NB4 (cell line): Measurements from ENCODE around the gene ENTR1.

Source experiments
- CTCF ChIP-seq: IDR thresholded peaks from one replicate; pipeline ENCODE4 v1.5.1; 2012; ENCODE audit warnings: low read depth, low read length
- MAX ChIP-seq: IDR thresholded peaks from 2 replicates; pipeline ENCODE4 v1.6.1; 2011; ENCODE audit warnings: low read depth, low read length
- MYC ChIP-seq: IDR thresholded peaks from 2 replicates; pipeline ENCODE4 v1.6.1; 2011; ENCODE audit warnings: low read depth, low read length
- POLR2A ChIP-seq: IDR thresholded peaks from 2 replicates; pipeline ENCODE4 v1.6.1; 2011; ENCODE audit warnings: mild to moderate bottlenecking; ENCODE audit not compliant: insufficient read length; ENCODE audit errors: extremely low read depth

GRCh38 chr9:136368190-136368589 is 42.2 kb downstream of the ENTR1 start:
- no peak for TF ChIP-seq CTCF
- TF ChIP-seq POLR2A: no peak
- no peak for TF ChIP-seq MYC
- TF ChIP-seq MAX: no peak
